SK-MEL-5 (cell line): Measurements from ENCODE around the gene APOL1. TPM values are rescaled to one million over a fixed set of nuclear protein-coding genes. Genes with fewer than 3 reads are reported as not detected.
"Not testable (repeated sequence)": the region's sequence is repeated elsewhere in the genome, so short reads cannot be mapped to it uniquely, and the experiment has no call there.

Experiments used
- DNase-seq: peaks from one replicate; pipeline ENCODE4 v3.0.0-alpha.2; 2016; ENCODE audit warnings: low read depth, low spot score
- in situ Hi-C: cut with HindIII; loops from 2 replicates; pipeline ENCODE4 v1.10.0; 2016; ENCODE audit warnings: low sequenced_read_pairs, high pct_unique_total_duplicates, low pct_unique_long_range_greater_than_20kb
- total RNA-seq: library from RNA; depleted of rRNA; stranded (reverse); fragments of >200 nt; shearing (Covaris generic); gene quantifications from 2 replicates; pipeline ENCODE4 v1.2.3, GENCODE V29; 2014

APOL1 gene
- total RNA-seq, 1 experiment from 2014 or later = 2.6 TPM

GRCh38 chr22:36279219-36279666, 26.3 kb downstream of the APOL1 start:
- in situ Hi-C loops = no loop called here
- DNase-seq = no peak

GRCh38 chr22:36280379-36280778, 27.4 kb downstream of the APOL1 start:
- DNase-seq = no peak
- in situ Hi-C loops = no loop called here

- in situ Hi-C loops = no loop called here
- DNase-seq = no peak
Observed at GRCh38 chr22:36281781-36282327, 28.9 kb downstream of the APOL1 start.

GRCh38 chr22:36282328-36282831, 29.4 kb downstream of the APOL1 start:
- DNase-seq = no peak
- in situ Hi-C loops = no loop called here

- no peak for DNase-seq
- in situ Hi-C loops = no loop called here
Observed at GRCh38 chr22:36284171-36284571, 31.2 kb downstream of the APOL1 start.

GRCh38 chr22:36285017-36285416, 32.1 kb downstream of the APOL1 start:
- in situ Hi-C loops = no loop called here
- DNase-seq = no peak

GRCh38 chr22:36285545-36285944, 32.6 kb downstream of the APOL1 start:
- no peak for DNase-seq
- in situ Hi-C loops = no loop called here

GRCh38 chr22:36286096-36286957, 33.4 kb downstream of the APOL1 start:
- peak; percentile 78 for DNase-seq
- in situ Hi-C loops = no loop called here

GRCh38 chr22:36287881-36288515, 35.1 kb downstream of the APOL1 start:
- in situ Hi-C loops = no loop called here
- DNase-seq = no peak

- in situ Hi-C loops = no loop called here
- no peak for DNase-seq
Observed at GRCh38 chr22:36288571-36289405, 35.9 kb downstream of the APOL1 start.

- in situ Hi-C loops = no loop called here
- DNase-seq = no peak
Observed at GRCh38 chr22:36289406-36289870, 36.5 kb downstream of the APOL1 start.

GRCh38 chr22:36289948-36290371, 37.0 kb downstream of the APOL1 start:
- DNase-seq, in situ Hi-C loops: not testable (repeated sequence)

GRCh38 chr22:36290391-36291075, 37.6 kb downstream of the APOL1 start:
- DNase-seq, in situ Hi-C loops: not testable (repeated sequence)

- DNase-seq = no peak
- in situ Hi-C loops = no loop called here
Observed at GRCh38 chr22:36291831-36292740, 39.2 kb downstream of the APOL1 start.

GRCh38 chr22:36292823-36293530, 40.0 kb downstream of the APOL1 start:
- DNase-seq = no peak
- in situ Hi-C loops = no loop called here
